Mesothelial cell of epicardium (in vitro differentiated cells): ENCODE results near the gene ETS2. TPM values are rescaled to one million over a fixed set of nuclear protein-coding genes. Genes with fewer than 3 reads are reported as not detected.
"Not testable (repeated sequence)": the region's sequence is repeated elsewhere in the genome, so short reads cannot be mapped to it uniquely, and the experiment has no call there.

Source experiments
- DNase-seq, 2 experiments: peaks; one replicate each; pipeline ENCODE4 v3.0.0; 2021; ENCODE audit warnings: low spot score in 2 of 2; ENCODE audit not compliant: unreplicated experiment in 2 of 2
- H3K27ac Mint-ChIP-seq: 2 replicates; pipeline ENCODE4 v1.8.0; 2021; ENCODE audit warnings: mixed read lengths
- H3K27me3 Mint-ChIP-seq: 2 replicates; pipeline ENCODE4 v1.8.0; 2021; ENCODE audit warnings: low read depth, mixed read lengths
- H3K36me3 Mint-ChIP-seq: 2 replicates; pipeline ENCODE4 v1.8.0; 2021; ENCODE audit warnings: mixed read lengths
- H3K4me1 Mint-ChIP-seq: 2 replicates; pipeline ENCODE4 v1.8.0; 2021; ENCODE audit warnings: mixed read lengths
- H3K4me3 Mint-ChIP-seq: 2 replicates; pipeline ENCODE4 v1.8.0; 2021; ENCODE audit warnings: mild to moderate bottlenecking, moderate library complexity, mixed read lengths
- H3K9me3 Mint-ChIP-seq: 2 replicates; pipeline ENCODE4 v1.8.0; 2021; ENCODE audit warnings: mixed read lengths
- CTCF ChIP-seq: fragments of 200-600 bp; sonication (generic); IDR thresholded peaks from one replicate; pipeline ENCODE4 v1.5.0; 2021; ENCODE audit warnings: antibody characterized with exemption; ENCODE audit not compliant: unreplicated experiment
- total RNA-seq: library from RNA; stranded (reverse); gene quantifications from 3 replicates; pipeline ENCODE4 v1.2.1, GENCODE V29; 2021

Gene ETS2
- total RNA-seq, 1 donor from 2014 or later: 30.5 TPM

GRCh38 chr21:38825269-38825668 is 19.5 kb downstream of the ETS2 start:
- H3K9me3 Mint-ChIP-seq: peaks cover 8% of the 10 kb centered on the region
- no peak overlapping the region for H3K27ac Mint-ChIP-seq
- DNase-seq: no peak

GRCh38 chr21:38825921-38826320 is 20.2 kb downstream of the ETS2 start:
- H3K4me1 Mint-ChIP-seq: no peaks in the 10 kb centered on the region
- no peak for TF ChIP-seq CTCF
- peaks cover 34% of the 10 kb centered on the region for H3K36me3 Mint-ChIP-seq
- no peak overlapping the region for H3K27ac Mint-ChIP-seq
- H3K9me3 Mint-ChIP-seq: peaks cover 8% of the 10 kb centered on the region
- H3K4me3 Mint-ChIP-seq: no peak overlapping the region
- H3K27me3 Mint-ChIP-seq: no peaks in the 10 kb centered on the region
- DNase-seq: no peak

More at GRCh38 chr21:38825269-38825668, 19.5 kb downstream of the ETS2 start:
- no peaks in the 10 kb centered on the region for H3K27me3 Mint-ChIP-seq
- TF ChIP-seq CTCF: no peak
- H3K4me3 Mint-ChIP-seq: no peak overlapping the region
- peaks cover 3% of the 10 kb centered on the region for H3K4me1 Mint-ChIP-seq
- peaks cover 41% of the 10 kb centered on the region for H3K36me3 Mint-ChIP-seq

DNA sequence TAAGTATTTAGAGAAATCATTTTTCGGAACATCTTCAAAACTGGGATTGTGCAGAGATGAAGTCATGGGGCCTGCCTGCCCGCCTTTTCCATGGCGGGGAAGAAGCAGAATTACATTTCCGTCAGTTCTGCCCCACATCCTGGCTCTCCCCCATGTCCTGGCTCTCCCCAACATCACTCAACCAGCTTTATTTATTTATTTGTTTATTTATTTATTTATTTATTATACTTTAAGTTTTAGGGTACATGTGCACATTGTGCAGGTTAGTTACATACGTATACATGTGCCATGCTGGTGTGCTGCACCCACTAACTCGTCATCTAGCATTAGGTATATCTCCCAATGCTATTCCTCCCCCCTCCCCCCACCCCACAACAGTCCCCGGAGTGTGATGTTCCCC is 22.4 kb downstream of the ETS2 start:
- not testable (repeated sequence) for H3K27me3 Mint-ChIP-seq, H3K4me1 Mint-ChIP-seq, H3K9me3 Mint-ChIP-seq, H3K27ac Mint-ChIP-seq, H3K4me3 Mint-ChIP-seq, DNase-seq
- H3K36me3 Mint-ChIP-seq: peaks cover 17% of the 10 kb centered on the region

- Mint-ChIP-seq H3K27ac (no peak overlapping the region), H3K36me3 (peaks cover 3% of the 10 kb centered on the region)
- DNase-seq: no peak
These were observed 25.2 kb downstream of the ETS2 start for GRCh38 chr21:38830671-38831525.

GRCh38 chr21:38831526-38832467 is 26.1 kb downstream of the ETS2 start:
- DNase-seq: no peak
- no peaks in the 10 kb centered on the region for H3K4me1 Mint-ChIP-seq
- no peaks in the 10 kb centered on the region for H3K36me3 Mint-ChIP-seq
- H3K9me3 Mint-ChIP-seq: peaks cover 8% of the 10 kb centered on the region
- H3K27me3 Mint-ChIP-seq: no peaks in the 10 kb centered on the region
- no peak overlapping the region for H3K4me3 Mint-ChIP-seq
- H3K27ac Mint-ChIP-seq: peak overlapping the region; percentile 11
- no peak for TF ChIP-seq CTCF

More at GRCh38 chr21:38830671-38831525, 25.2 kb downstream of the ETS2 start:
- Mint-ChIP-seq H3K27me3 (no peaks in the 10 kb centered on the region), H3K4me3 (no peak overlapping the region), H3K4me1 (no peaks in the 10 kb centered on the region), H3K9me3 (peaks cover 8% of the 10 kb centered on the region)
- no peak for TF ChIP-seq CTCF
